Ishikawa (cell line): Measurements from ENCODE around the gene PON1.

Experiments used
- CEBPB ChIP-seq: IDR thresholded peaks from 2 replicates; pipeline ENCODE4 v1.6.1; 2012
- CREB1 ChIP-seq: IDR thresholded peaks from 2 replicates; pipeline ENCODE4 v1.6.1; 2012; ENCODE audit warnings: low read depth
- EGR1 ChIP-seq: IDR thresholded peaks from 2 replicates; pipeline ENCODE4 v1.6.1; 2012
- EP300 ChIP-seq: IDR thresholded peaks from 2 replicates; pipeline ENCODE4 v1.6.1; 2012; ENCODE audit warnings: borderline replicate concordance
- NFIC ChIP-seq: IDR thresholded peaks from 2 replicates; pipeline ENCODE4 v1.6.1; 2012
- RAD21 ChIP-seq: IDR thresholded peaks from 2 replicates; pipeline ENCODE4 v1.6.1; 2012; ENCODE audit warnings: low read depth
- TAF1 ChIP-seq: IDR thresholded peaks from 2 replicates; pipeline ENCODE4 v1.6.1; 2012; ENCODE audit warnings: low read depth, mild to moderate bottlenecking
- TCF12 ChIP-seq: IDR thresholded peaks from 2 replicates; pipeline ENCODE4 v1.6.1; 2012; ENCODE audit warnings: low read depth
- TEAD4 ChIP-seq: IDR thresholded peaks from 2 replicates; pipeline ENCODE4 v1.6.1; 2012
- YY1 ChIP-seq: IDR thresholded peaks from 2 replicates; pipeline ENCODE4 v1.6.1; 2012; ENCODE audit warnings: low read depth
- ZBTB7A ChIP-seq: IDR thresholded peaks from 2 replicates; pipeline ENCODE4 v1.6.1; 2012; ENCODE audit warnings: low read depth
- TF ChIP-seq, protein P1 (sequence below): IDR thresholded peaks from 2 replicates; pipeline ENCODE4 v1.6.1; 2012
- TF ChIP-seq, protein P2 (sequence below): IDR thresholded peaks from 2 replicates; pipeline ENCODE4 v1.6.1; 2012; ENCODE audit warnings: low read depth, mild to moderate bottlenecking
- TF ChIP-seq, protein P3 (sequence below): IDR thresholded peaks from 2 replicates; pipeline ENCODE4 v1.6.1; 2012

DNA sequence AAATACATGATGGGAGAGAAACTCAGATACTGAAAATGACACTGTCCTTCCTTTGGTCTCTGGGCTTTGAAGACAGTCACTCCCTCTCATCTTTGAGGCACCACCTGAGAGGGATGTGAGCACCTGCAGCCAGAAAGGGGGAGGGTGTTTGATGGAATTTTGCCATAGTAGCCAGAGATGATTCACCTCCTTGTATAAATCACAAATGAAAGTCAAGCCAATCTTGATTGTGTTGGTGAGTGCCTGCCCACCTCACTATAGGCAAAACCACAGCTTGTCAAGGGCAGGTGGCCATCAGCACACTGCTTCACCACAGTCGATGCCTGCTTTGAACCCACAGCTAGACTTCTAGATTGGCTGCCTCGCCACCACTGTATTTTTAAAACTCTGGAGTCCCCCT is 48.2 kb downstream of the PON1 start:
- TF ChIP-seq ZBTB7A (no peak), CREB1 (no peak), TEAD4 (no peak), NFIC (no peak), CEBPB (no peak), EP300 (no peak), RAD21 (no peak), YY1 (no peak), EGR1 (no peak), TAF1 (no peak), TCF12 (no peak)
- TF ChIP-seq, protein P1, sequence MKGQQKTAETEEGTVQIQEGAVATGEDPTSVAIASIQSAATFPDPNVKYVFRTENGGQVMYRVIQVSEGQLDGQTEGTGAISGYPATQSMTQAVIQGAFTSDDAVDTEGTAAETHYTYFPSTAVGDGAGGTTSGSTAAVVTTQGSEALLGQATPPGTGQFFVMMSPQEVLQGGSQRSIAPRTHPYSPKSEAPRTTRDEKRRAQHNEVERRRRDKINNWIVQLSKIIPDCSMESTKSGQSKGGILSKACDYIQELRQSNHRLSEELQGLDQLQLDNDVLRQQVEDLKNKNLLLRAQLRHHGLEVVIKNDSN: no peak
- TF ChIP-seq, protein P2, sequence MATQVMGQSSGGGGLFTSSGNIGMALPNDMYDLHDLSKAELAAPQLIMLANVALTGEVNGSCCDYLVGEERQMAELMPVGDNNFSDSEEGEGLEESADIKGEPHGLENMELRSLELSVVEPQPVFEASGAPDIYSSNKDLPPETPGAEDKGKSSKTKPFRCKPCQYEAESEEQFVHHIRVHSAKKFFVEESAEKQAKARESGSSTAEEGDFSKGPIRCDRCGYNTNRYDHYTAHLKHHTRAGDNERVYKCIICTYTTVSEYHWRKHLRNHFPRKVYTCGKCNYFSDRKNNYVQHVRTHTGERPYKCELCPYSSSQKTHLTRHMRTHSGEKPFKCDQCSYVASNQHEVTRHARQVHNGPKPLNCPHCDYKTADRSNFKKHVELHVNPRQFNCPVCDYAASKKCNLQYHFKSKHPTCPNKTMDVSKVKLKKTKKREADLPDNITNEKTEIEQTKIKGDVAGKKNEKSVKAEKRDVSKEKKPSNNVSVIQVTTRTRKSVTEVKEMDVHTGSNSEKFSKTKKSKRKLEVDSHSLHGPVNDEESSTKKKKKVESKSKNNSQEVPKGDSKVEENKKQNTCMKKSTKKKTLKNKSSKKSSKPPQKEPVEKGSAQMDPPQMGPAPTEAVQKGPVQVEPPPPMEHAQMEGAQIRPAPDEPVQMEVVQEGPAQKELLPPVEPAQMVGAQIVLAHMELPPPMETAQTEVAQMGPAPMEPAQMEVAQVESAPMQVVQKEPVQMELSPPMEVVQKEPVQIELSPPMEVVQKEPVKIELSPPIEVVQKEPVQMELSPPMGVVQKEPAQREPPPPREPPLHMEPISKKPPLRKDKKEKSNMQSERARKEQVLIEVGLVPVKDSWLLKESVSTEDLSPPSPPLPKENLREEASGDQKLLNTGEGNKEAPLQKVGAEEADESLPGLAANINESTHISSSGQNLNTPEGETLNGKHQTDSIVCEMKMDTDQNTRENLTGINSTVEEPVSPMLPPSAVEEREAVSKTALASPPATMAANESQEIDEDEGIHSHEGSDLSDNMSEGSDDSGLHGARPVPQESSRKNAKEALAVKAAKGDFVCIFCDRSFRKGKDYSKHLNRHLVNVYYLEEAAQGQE: no peak
- TF ChIP-seq, protein P3, sequence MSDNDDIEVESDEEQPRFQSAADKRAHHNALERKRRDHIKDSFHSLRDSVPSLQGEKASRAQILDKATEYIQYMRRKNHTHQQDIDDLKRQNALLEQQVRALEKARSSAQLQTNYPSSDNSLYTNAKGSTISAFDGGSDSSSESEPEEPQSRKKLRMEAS: no peak
